WI38 (cell line): ENCODE results near the gene POLD3.

ENCODE experiments used
- H3K4me3 ChIP-seq: 2 replicates; pipeline ENCODE4 v1.5.1; 2011; ENCODE audit warnings: low read depth, mild to moderate bottlenecking, control low read depth, low read length
- TF ChIP-seq, protein P1 (sequence below): IDR thresholded peaks from 2 replicates; pipeline ENCODE4 v1.5.1; 2012; ENCODE audit warnings: low read depth, mild to moderate bottlenecking, control low read depth, low read length

POLD3 gene

DNA sequence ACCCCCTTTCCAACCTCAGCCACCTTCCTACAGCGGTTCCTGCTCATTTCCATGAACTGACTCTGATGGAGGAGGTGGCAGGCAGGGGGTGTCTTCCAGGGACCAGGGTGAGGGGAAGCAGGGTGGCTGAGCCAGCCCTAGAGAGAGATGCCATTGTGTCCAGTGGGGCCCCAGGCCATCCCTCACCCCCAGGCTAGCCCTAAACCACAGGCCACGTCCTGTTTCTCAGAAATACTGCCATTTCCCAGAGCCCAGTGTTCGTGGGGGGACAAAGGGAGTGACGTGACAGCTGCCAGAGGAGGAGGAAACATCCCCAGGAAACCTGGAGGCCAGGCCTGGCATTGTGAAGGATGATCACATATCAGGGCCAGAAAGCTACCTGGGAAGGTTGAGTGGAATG lies 99.4 kb downstream of the POLD3 start:
- TF ChIP-seq, protein P1, sequence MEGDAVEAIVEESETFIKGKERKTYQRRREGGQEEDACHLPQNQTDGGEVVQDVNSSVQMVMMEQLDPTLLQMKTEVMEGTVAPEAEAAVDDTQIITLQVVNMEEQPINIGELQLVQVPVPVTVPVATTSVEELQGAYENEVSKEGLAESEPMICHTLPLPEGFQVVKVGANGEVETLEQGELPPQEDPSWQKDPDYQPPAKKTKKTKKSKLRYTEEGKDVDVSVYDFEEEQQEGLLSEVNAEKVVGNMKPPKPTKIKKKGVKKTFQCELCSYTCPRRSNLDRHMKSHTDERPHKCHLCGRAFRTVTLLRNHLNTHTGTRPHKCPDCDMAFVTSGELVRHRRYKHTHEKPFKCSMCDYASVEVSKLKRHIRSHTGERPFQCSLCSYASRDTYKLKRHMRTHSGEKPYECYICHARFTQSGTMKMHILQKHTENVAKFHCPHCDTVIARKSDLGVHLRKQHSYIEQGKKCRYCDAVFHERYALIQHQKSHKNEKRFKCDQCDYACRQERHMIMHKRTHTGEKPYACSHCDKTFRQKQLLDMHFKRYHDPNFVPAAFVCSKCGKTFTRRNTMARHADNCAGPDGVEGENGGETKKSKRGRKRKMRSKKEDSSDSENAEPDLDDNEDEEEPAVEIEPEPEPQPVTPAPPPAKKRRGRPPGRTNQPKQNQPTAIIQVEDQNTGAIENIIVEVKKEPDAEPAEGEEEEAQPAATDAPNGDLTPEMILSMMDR: no peak
- H3K4me3 ChIP-seq: no peak overlapping the region
